ENCODE results near the gene LRRC49. TPM values are rescaled to one million over a fixed set of nuclear protein-coding genes. Genes with fewer than 3 reads are reported as not detected.

LRRC49 gene
- total RNA-seq, 1 donor from 2014 or later: 13.4 TPM

GRCh38 chr15:71005895-71006294 lies 113.3 kb downstream of the LRRC49 start:
- Mint-ChIP-seq H3K4me3 (no peak overlapping the region), H3K36me3 (no peaks in the 10 kb centered on the region)
- DNase-seq (ENCODE audit: extremely low spot score, unreplicated experiment): no peak

GRCh38 chr15:71008250-71008870 lies 115.7 kb downstream of the LRRC49 start:
- no peak for TF ChIP-seq CTCF (conservative IDR thresholded peaks at IDR 0.05)
- H3K36me3 Mint-ChIP-seq: no peaks in the 10 kb centered on the region
- no peak overlapping the region for H3K27ac Mint-ChIP-seq
- no peak for DNase-seq (ENCODE audit: extremely low spot score, unreplicated experiment)
- no peaks in the 10 kb centered on the region for H3K4me1 Mint-ChIP-seq (ENCODE audit: unreplicated experiment)
- H3K27me3 Mint-ChIP-seq: no peaks in the 10 kb centered on the region
- H3K4me3 Mint-ChIP-seq: no peak overlapping the region
- H3K9me3 Mint-ChIP-seq: no peaks in the 10 kb centered on the region

More at GRCh38 chr15:71005895-71006294, 113.3 kb downstream of the LRRC49 start:
- Mint-ChIP-seq H3K4me1 (ENCODE audit: unreplicated experiment) (no peaks in the 10 kb centered on the region), H3K27ac (no peak overlapping the region), H3K27me3 (no peaks in the 10 kb centered on the region), H3K9me3 (no peaks in the 10 kb centered on the region)
- TF ChIP-seq CTCF (conservative IDR thresholded peaks at IDR 0.05): no peak

- Mint-ChIP-seq H3K27ac (no peak overlapping the region), H3K4me3 (no peak overlapping the region), H3K4me1 (ENCODE audit: unreplicated experiment) (no peaks in the 10 kb centered on the region), H3K36me3 (no peaks in the 10 kb centered on the region), H3K27me3 (no peaks in the 10 kb centered on the region), H3K9me3 (no peaks in the 10 kb centered on the region)
- DNase-seq (ENCODE audit: extremely low spot score, unreplicated experiment): no peak
- no peak for TF ChIP-seq CTCF (conservative IDR thresholded peaks at IDR 0.05)
These were observed 117.8 kb downstream of the LRRC49 start for GRCh38 chr15:71010472-71010871.

- Mint-ChIP-seq H3K27me3 (no peaks in the 10 kb centered on the region), H3K36me3 (no peaks in the 10 kb centered on the region), H3K9me3 (no peaks in the 10 kb centered on the region), H3K4me3 (no peak overlapping the region), H3K4me1 (ENCODE audit: unreplicated experiment) (no peaks in the 10 kb centered on the region), H3K27ac (no peak overlapping the region)
- no peak for TF ChIP-seq CTCF (conservative IDR thresholded peaks at IDR 0.05)
- no peak for DNase-seq (ENCODE audit: extremely low spot score, unreplicated experiment)
These were observed 118.4 kb downstream of the LRRC49 start for GRCh38 chr15:71010997-71011396.

GRCh38 chr15:71011503-71012155 lies 119.0 kb downstream of the LRRC49 start:
- Mint-ChIP-seq H3K27ac (no peak overlapping the region), H3K4me3 (no peak overlapping the region), H3K27me3 (no peaks in the 10 kb centered on the region), H3K36me3 (no peaks in the 10 kb centered on the region), H3K9me3 (no peaks in the 10 kb centered on the region), H3K4me1 (ENCODE audit: unreplicated experiment) (no peaks in the 10 kb centered on the region)
- peak; percentile 89 for TF ChIP-seq CTCF (conservative IDR thresholded peaks at IDR 0.05)
- no peak for DNase-seq (ENCODE audit: extremely low spot score, unreplicated experiment)
